GM12878 (cell line): Measurements from ENCODE around the gene APOL4. TPM values are rescaled to one million over a fixed set of nuclear protein-coding genes. Genes with fewer than 3 reads are reported as not detected.

Experiments used
- JUND ChIP-seq: IDR thresholded peaks from 2 replicates; pipeline ENCODE4 v1.6.1; 2012; ENCODE audit warnings: low read depth, mild to moderate bottlenecking, low read length, improper control_type of control experiment, moderate library complexity
- ZNF217 ChIP-seq: fragments of 450-650 bp; IDR thresholded peaks from 2 replicates; pipeline ENCODE4 v1.6.1; 2017; ENCODE audit warnings: antibody characterized with exemption, mild to moderate bottlenecking
- polyA plus RNA-seq, 11 experiments: library from polyadenylated mRNA; depleted of rRNA in 4 of 11; unstranded in 6 of 11; stranded (reverse) in 5 of 11; fragments of >200 nt; fragmentation: Nextera tagmentation in 4 of 11; fragmentation: Illumina TruSeq in 1 of 11; extraction: Ambion mirVana in 4 of 11; extraction: Trizol in 1 of 11; gene quantifications; 1 replicate in 1 of 11; 2 replicates in 10 of 11; pipeline versions ENCODE4 v1.2.1 to v1.2.3, GENCODE V29; 2011 to 2016; ENCODE audit warnings: inconsistent platforms in 2 of 11, missing spikeins in 2 of 11, low read depth in 1 of 11
- total RNA-seq, 4 experiments: library from RNA; depleted of rRNA in 3 of 4; stranded (reverse); fragments of >200 nt in 3 of 4; fragmentation: Illumina TruSeq in 1 of 4; extraction: Trizol in 1 of 4; gene quantifications; 2 replicates each; pipeline versions ENCODE4 v1.2.1 to v1.2.3, GENCODE V29; 2013 to 2021
- TF ChIP-seq, protein P1 (sequence below): fragments of 450-650 bp; IDR thresholded peaks from 2 replicates; pipeline ENCODE4 v1.6.1; 2017; ENCODE audit warnings: mild to moderate bottlenecking
- TF ChIP-seq, protein P2 (sequence below): fragments of 150-350 bp; IDR thresholded peaks from 2 replicates; pipeline ENCODE4 v1.6.1; 2016; ENCODE audit warnings: low read depth, low read length
- TF ChIP-seq, protein P3 (sequence below): fragments of 450-650 bp; IDR thresholded peaks from 2 replicates; pipeline ENCODE4 v1.6.1; 2016; ENCODE audit warnings: mild to moderate bottlenecking, moderate library complexity, borderline replicate concordance

The APOL4 gene
- total and polyA plus RNA-seq, 10 of the 15 experiments (the other 5 are each of a cell fraction or from before 2014, with no cell fraction given) = 0.03 to 0.24 (median 0.19) TPM; not detected in 7

DNA sequence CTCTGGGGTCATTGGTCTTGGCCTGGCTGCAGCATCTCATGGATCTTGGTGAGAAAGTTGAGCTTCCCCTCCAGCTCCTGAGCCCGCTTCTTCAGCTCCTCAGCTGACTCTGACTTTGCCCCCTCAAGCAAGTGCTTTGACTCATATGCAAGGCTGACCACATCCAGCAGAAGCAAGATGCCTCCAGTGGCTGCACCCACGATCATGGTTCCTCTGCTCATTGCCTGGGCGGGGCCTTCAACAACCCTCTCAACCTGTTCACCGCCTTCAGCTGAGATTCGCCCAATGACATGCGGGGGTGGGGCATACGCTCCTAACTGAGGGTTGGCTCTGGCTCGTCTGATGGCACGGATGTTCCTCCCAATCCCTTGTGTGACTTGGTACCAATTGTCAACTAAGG, 25.8 kb upstream of the APOL4 start (continued):
- TF ChIP-seq, protein P1, sequence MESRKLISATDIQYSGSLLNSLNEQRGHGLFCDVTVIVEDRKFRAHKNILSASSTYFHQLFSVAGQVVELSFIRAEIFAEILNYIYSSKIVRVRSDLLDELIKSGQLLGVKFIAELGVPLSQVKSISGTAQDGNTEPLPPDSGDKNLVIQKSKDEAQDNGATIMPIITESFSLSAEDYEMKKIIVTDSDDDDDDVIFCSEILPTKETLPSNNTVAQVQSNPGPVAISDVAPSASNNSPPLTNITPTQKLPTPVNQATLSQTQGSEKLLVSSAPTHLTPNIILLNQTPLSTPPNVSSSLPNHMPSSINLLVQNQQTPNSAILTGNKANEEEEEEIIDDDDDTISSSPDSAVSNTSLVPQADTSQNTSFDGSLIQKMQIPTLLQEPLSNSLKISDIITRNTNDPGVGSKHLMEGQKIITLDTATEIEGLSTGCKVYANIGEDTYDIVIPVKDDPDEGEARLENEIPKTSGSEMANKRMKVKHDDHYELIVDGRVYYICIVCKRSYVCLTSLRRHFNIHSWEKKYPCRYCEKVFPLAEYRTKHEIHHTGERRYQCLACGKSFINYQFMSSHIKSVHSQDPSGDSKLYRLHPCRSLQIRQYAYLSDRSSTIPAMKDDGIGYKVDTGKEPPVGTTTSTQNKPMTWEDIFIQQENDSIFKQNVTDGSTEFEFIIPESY = no peak
- TF ChIP-seq JUND (no peak), ZNF217 (no peak)
- TF ChIP-seq, protein P2, sequence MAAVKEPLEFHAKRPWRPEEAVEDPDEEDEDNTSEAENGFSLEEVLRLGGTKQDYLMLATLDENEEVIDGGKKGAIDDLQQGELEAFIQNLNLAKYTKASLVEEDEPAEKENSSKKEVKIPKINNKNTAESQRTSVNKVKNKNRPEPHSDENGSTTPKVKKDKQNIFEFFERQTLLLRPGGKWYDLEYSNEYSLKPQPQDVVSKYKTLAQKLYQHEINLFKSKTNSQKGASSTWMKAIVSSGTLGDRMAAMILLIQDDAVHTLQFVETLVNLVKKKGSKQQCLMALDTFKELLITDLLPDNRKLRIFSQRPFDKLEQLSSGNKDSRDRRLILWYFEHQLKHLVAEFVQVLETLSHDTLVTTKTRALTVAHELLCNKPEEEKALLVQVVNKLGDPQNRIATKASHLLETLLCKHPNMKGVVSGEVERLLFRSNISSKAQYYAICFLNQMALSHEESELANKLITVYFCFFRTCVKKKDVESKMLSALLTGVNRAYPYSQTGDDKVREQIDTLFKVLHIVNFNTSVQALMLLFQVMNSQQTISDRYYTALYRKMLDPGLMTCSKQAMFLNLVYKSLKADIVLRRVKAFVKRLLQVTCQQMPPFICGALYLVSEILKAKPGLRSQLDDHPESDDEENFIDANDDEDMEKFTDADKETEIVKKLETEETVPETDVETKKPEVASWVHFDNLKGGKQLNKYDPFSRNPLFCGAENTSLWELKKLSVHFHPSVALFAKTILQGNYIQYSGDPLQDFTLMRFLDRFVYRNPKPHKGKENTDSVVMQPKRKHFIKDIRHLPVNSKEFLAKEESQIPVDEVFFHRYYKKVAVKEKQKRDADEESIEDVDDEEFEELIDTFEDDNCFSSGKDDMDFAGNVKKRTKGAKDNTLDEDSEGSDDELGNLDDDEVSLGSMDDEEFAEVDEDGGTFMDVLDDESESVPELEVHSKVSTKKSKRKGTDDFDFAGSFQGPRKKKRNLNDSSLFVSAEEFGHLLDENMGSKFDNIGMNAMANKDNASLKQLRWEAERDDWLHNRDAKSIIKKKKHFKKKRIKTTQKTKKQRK = no peak
- TF ChIP-seq, protein P3, sequence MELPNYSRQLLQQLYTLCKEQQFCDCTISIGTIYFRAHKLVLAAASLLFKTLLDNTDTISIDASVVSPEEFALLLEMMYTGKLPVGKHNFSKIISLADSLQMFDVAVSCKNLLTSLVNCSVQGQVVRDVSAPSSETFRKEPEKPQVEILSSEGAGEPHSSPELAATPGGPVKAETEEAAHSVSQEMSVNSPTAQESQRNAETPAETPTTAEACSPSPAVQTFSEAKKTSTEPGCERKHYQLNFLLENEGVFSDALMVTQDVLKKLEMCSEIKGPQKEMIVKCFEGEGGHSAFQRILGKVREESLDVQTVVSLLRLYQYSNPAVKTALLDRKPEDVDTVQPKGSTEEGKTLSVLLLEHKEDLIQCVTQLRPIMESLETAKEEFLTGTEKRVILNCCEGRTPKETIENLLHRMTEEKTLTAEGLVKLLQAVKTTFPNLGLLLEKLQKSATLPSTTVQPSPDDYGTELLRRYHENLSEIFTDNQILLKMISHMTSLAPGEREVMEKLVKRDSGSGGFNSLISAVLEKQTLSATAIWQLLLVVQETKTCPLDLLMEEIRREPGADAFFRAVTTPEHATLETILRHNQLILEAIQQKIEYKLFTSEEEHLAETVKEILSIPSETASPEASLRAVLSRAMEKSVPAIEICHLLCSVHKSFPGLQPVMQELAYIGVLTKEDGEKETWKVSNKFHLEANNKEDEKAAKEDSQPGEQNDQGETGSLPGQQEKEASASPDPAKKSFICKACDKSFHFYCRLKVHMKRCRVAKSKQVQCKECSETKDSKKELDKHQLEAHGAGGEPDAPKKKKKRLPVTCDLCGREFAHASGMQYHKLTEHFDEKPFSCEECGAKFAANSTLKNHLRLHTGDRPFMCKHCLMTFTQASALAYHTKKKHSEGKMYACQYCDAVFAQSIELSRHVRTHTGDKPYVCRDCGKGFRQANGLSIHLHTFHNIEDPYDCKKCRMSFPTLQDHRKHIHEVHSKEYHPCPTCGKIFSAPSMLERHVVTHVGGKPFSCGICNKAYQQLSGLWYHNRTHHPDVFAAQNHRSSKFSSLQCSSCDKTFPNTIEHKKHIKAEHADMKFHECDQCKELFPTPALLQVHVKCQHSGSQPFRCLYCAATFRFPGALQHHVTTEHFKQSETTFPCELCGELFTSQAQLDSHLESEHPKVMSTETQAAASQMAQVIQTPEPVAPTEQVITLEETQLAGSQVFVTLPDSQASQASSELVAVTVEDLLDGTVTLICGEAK = no peak
